A549 (cell line): ENCODE data around the gene IFNA8. TPM values are rescaled to one million over a fixed set of nuclear protein-coding genes. Genes with fewer than 3 reads are reported as not detected.
A peak's percentile ranks its signal among the peaks of the same experiment; 100 is the strongest.

Experiments
- ATAC-seq, 2 experiments: fragments of 200-7000 bp in 1 of 2; fragments of >200 bp in 1 of 2; cut with Nextera tagmentation in 1 of 2; cut with Tn5 transposase in 1 of 2; 3 replicates each; pipeline versions ENCODE4 v1.8.0 to v1.9.1; 2018 to 2020; ENCODE audit warnings: mild to moderate bottlenecking in 1 of 2, moderate library complexity in 1 of 2
- CTCF ChIA-PET: fragments of 300-600 bp; sonication (Branson Sonifier 250); formaldehyde crosslinking; extraction: SDS; loops from one replicate; lab custom pipeline; 2021; ENCODE audit warnings: antibody characterized with exemption, inconsistent platforms; lab: Yijun Ruan, JAX
- POLR2A ChIA-PET: fragments of 350-600 bp; formaldehyde crosslinking; extraction: SDS; loops from one replicate; lab custom pipeline; 2021; ENCODE audit warnings: antibody characterized with exemption, inconsistent platforms; lab: Yijun Ruan, JAX
- DNase-seq, 2 experiments: peaks; one replicate each; pipeline versions ENCODE4 v3.0.0 to v3.0.0-alpha.2; 2011 to 2016; ENCODE audit warnings: low read depth in 1 of 2, low spot score in 1 of 2
- FAIRE-seq: peaks from 2 replicates; lab custom pipeline; 2011; peaks lifted over from hg19 to GRCh38; lab: Jason Lieb, UNC
- H3K27ac ChIP-seq, 2 experiments: fragments of >200 bp; sonication (Bioruptor Twin); formaldehyde crosslinking; 3 replicates each; pipeline ENCODE4 v1.5.1; 2016 to 2017
- H3K4me1 ChIP-seq: fragments of >200 bp; sonication (Bioruptor Twin); formaldehyde crosslinking; 3 replicates; pipeline ENCODE4 v1.6.1; 2016
- H3K4me2 ChIP-seq: fragments of >200 bp; sonication (Bioruptor Twin); formaldehyde crosslinking; 3 replicates; pipeline ENCODE4 v1.6.1; 2016
- H3K4me3 ChIP-seq: fragments of >200 bp; sonication (Bioruptor Twin); formaldehyde crosslinking; 3 replicates; pipeline ENCODE4 v1.5.1; 2016
- H3K9me3 ChIP-seq: fragments of >200 bp; sonication (Bioruptor Twin); formaldehyde crosslinking; 3 replicates; pipeline ENCODE4 v1.6.1; 2016
- BHLHE40 ChIP-seq: IDR thresholded peaks from 2 replicates; pipeline ENCODE4 v1.6.1; 2012; ENCODE audit warnings: low read depth, low read length, inconsistent platforms
- CBX2 ChIP-seq: fragments of 200-600 bp; sonication (generic); IDR thresholded peaks from 2 replicates; pipeline ENCODE4 v1.6.1; 2016; ENCODE audit warnings: low read depth, mild to moderate bottlenecking, borderline replicate concordance
- CBX8 ChIP-seq: fragments of 200-600 bp; sonication (generic); IDR thresholded peaks from 2 replicates; pipeline ENCODE4 v1.6.1; 2016
- CEBPB ChIP-seq, 2 experiments: fragments of >200 bp in 1 of 2; sonication (Bioruptor Twin) in 1 of 2; formaldehyde crosslinking in 1 of 2; IDR thresholded peaks; 2 replicates each; pipeline ENCODE4 v1.6.1; 2012 to 2016
- CHD4 ChIP-seq: fragments of 200-600 bp; sonication (generic); IDR thresholded peaks from 2 replicates; pipeline ENCODE4 v1.6.1; 2016; ENCODE audit warnings: antibody characterized with exemption, mild to moderate bottlenecking, borderline replicate concordance
- CTCF ChIP-seq: fragments of >200 bp; sonication (Bioruptor Twin); formaldehyde crosslinking; IDR thresholded peaks from 3 replicates; pipeline ENCODE4 v1.5.1; 2016
- EHMT2 ChIP-seq: fragments of 200-600 bp; sonication (generic); IDR thresholded peaks from 2 replicates; pipeline ENCODE4 v1.6.1; 2016; ENCODE audit warnings: antibody characterized with exemption, low read depth, mild to moderate bottlenecking, moderate library complexity
- ESRRA ChIP-seq: fragments of 150-350 bp; IDR thresholded peaks from 2 replicates; pipeline ENCODE4 v1.6.1; 2014; ENCODE audit warnings: mild to moderate bottlenecking, low read length, borderline replicate concordance
- FOSL2 ChIP-seq, 2 experiments: fragments of 450-650 bp in 1 of 2; fragments of >200 bp in 1 of 2; sonication (Bioruptor Twin) in 1 of 2; formaldehyde crosslinking; IDR thresholded peaks; 2 replicates each; pipeline versions ENCODE4 v1.5.0 to v1.6.1; 2016 to 2020; ENCODE audit warnings: mild to moderate bottlenecking in 1 of 2, moderate library complexity in 1 of 2
- GATA3 ChIP-seq: IDR thresholded peaks from 2 replicates; pipeline ENCODE4 v1.6.1; 2012; ENCODE audit warnings: borderline replicate concordance
- HOXB5 ChIP-seq: fragments of 250-450 bp; sonication (Bioruptor Pico); IDR thresholded peaks from 2 replicates; pipeline ENCODE4 v1.5.0; 2020; ENCODE audit warnings: mild to moderate bottlenecking, moderate library complexity
- JUN ChIP-seq, 2 experiments: fragments of >200 bp; sonication (Bioruptor Twin); formaldehyde crosslinking; IDR thresholded peaks; 2 replicates in 1 of 2; 3 replicates in 1 of 2; pipeline ENCODE4 v1.6.1; 2016 to 2017
- MAFK ChIP-seq: fragments of 450-650 bp; IDR thresholded peaks from 2 replicates; pipeline ENCODE4 v1.6.1; 2014; ENCODE audit not compliant: partially characterized antibody
- MAX ChIP-seq: IDR thresholded peaks from 2 replicates; pipeline ENCODE4 v1.6.1; 2012
- MAZ ChIP-seq: fragments of 150-350 bp; IDR thresholded peaks from 2 replicates; pipeline ENCODE4 v1.6.1; 2014; ENCODE audit warnings: antibody characterized with exemption, low read depth, low read length, borderline replicate concordance
- MYC ChIP-seq: IDR thresholded peaks from 2 replicates; pipeline ENCODE4 v1.6.1; 2012; ENCODE audit warnings: mild to moderate bottlenecking, inconsistent platforms, low read length, improper control_type of control experiment, borderline replicate concordance
- NFE2L2 ChIP-seq: fragments of 150-350 bp; conservative IDR thresholded peaks from 2 replicates; pipeline ENCODE4 v1.6.1; 2014; ENCODE audit warnings: low read length
- PBX3 ChIP-seq: IDR thresholded peaks from 2 replicates; pipeline ENCODE4 v1.6.1; 2012
- PHF8 ChIP-seq: fragments of 200-600 bp; sonication (generic); IDR thresholded peaks from 2 replicates; pipeline ENCODE4 v1.6.1; 2016; ENCODE audit warnings: low read depth, mild to moderate bottlenecking, antibody characterized with exemption, moderate library complexity, borderline replicate concordance
- POLR2AphosphoS2 ChIP-seq: conservative IDR thresholded peaks from 2 replicates; pipeline ENCODE4 v1.6.1; 2012; ENCODE audit warnings: low read length, improper control_type of control experiment, inconsistent platforms
- RAD21 ChIP-seq, 2 experiments: fragments of >200 bp in 1 of 2; sonication (Bioruptor Twin) in 1 of 2; formaldehyde crosslinking in 1 of 2; IDR thresholded peaks in 1 of 2; conservative IDR thresholded peaks in 1 of 2; 2 replicates in 1 of 2; 3 replicates in 1 of 2; pipeline ENCODE4 v1.6.1; 2012 to 2018; ENCODE audit warnings: inconsistent platforms in 1 of 2
- SMC3 ChIP-seq: fragments of >200 bp; sonication (Bioruptor Twin); formaldehyde crosslinking; IDR thresholded peaks from 3 replicates; pipeline ENCODE4 v1.6.1; 2018; ENCODE audit warnings: inconsistent platforms
- ZC3H11A ChIP-seq: fragments of 450-650 bp; IDR thresholded peaks from 2 replicates; pipeline ENCODE4 v1.6.1; 2014; ENCODE audit warnings: antibody characterized with exemption, mild to moderate bottlenecking
- ZSCAN20 ChIP-seq: fragments of 250-450 bp; sonication (Bioruptor Pico); IDR thresholded peaks from 2 replicates; pipeline ENCODE4 v1.8.0; 2022; ENCODE audit warnings: mild to moderate bottlenecking, moderate library complexity
- WGBS: methylation state at CpG from one replicate; pipeline ENCODE4 v1.1.6; 2017; ENCODE audit errors: missing lambda C conversion rate; 5-methylcytosine and 5-hydroxymethylcytosine counted together
- polyA plus RNA-seq, 4 experiments: library from polyadenylated mRNA; depleted of rRNA in 3 of 4; stranded (reverse); fragments of >200 nt; fragmentation: RNase III in 1 of 4; extraction: RNeasy Plus Mini Kit Qiagen cat#74134 plus additional on column Dnase treatment in 1 of 4; gene quantifications; 2 replicates in 3 of 4; 3 replicates in 1 of 4; pipeline ENCODE4 v1.2.3, GENCODE V29; 2011 to 2017

Gene IFNA8
- polyA plus RNA-seq, 2 of the 4 experiments (the other 2 are of a cell fraction) = not detected

- H3K4me2 ChIP-seq = peak overlapping the region; percentile 87
- TF ChIP-seq HOXB5 (CRISPR knock-in tag) (no peak), CTCF (peak; percentile 93), RAD21 (conservative IDR thresholded peaks at IDR 0.05 in 1 of 2, IDR thresholded peaks at IDR 0.05 in 1 of 2) (peak; percentile 39 to 71; a peak in 4 of 5 replicates), PHF8 (no peak), MAZ (no peak), BHLHE40 (peak; percentile 25; the same call in 1 of the 2 replicates), ESRRA (no peak), CBX8 (no peak), SMC3 (peak; percentile 90)
- 4% methylated on average over 37 of the region's 40 CpGs for WGBS
- no peak for FAIRE-seq
- ChIA-PET POLR2A (interaction anchor here (1.4 kb wide), 1 partner anchor 60 kb away, joined by 6 read pairs; no protein-coding TSS in a partner anchor), CTCF (interaction anchor here (0.6 to 3.8 kb wide), 50 partner anchors 8 to 1461 kb away, joined by 3 to 65 read pairs (median 4); partner anchors contain the start of genes IFNA17, IFNA2, IFNA8 and KLHL9)
- H3K4me1 ChIP-seq = no peaks in the 10 kb centered on the region
- peak overlapping the region; percentile 54 for H3K4me3 ChIP-seq
- H3K9me3 ChIP-seq = no peaks in the 10 kb centered on the region
- peak overlapping the region in 1 of 2 experiments; percentile 47; a peak in 2 of 6 replicates for H3K27ac ChIP-seq
- ATAC-seq = peak; percentile 74 to 86
- peak in 1 of 2 experiments; percentile 42 for DNase-seq
These were observed 12.9 kb upstream of the IFNA8 start for GRCh38 chr9:21395778-21396717.

- 77% methylated on average over 5 of the region's 5 CpGs for WGBS
- TF ChIP-seq MAX = no peak
- no peak for TF ChIP-seq MYC
- no peak for TF ChIP-seq EHMT2
- no peak for TF ChIP-seq MAZ
- peak; percentile 59 for TF ChIP-seq MAFK
- no peak for TF ChIP-seq GATA3
- no peak for TF ChIP-seq NFE2L2
- no peak for ATAC-seq
These were observed 9.9 kb upstream of the IFNA8 start for GRCh38 chr9:21398955-21399489.

GRCh38 chr9:21399956-21400355 lies 9.0 kb upstream of the IFNA8 start:
- POLR2A ChIA-PET = no interaction called here
- ATAC-seq (no peak), DNase-seq (no peak), FAIRE-seq (no peak)
- CTCF ChIA-PET = interaction anchor here (1.2 kb wide), 1 partner anchor 8 kb away, joined by 3 read pairs; no protein-coding TSS in a partner anchor
- WGBS = 45% methylated on average over 3 of the region's 3 CpGs
- Histone ChIP-seq H3K9me3 (no peaks in the 10 kb centered on the region), H3K27ac (no peak overlapping the region), H3K4me2 (no peak overlapping the region), H3K4me1 (no peaks in the 10 kb centered on the region), H3K4me3 (no peak overlapping the region)
- TF ChIP-seq ZSCAN20 (CRISPR knock-in tag) (no peak), ZC3H11A (no peak), FOSL2 (IDR thresholded peaks at IDR 0.05) (no peak), FOSL2 (CRISPR knock-in tag; IDR thresholded peaks at IDR 0.05) (no peak), MAZ (no peak), PBX3 (no peak), CEBPB (IDR thresholded peaks at IDR 0.05) (no peak), HOXB5 (CRISPR knock-in tag) (no peak), JUN (IDR thresholded peaks at IDR 0.05) (no peak), ESRRA (no peak), CHD4 (no peak), POLR2AphosphoS2 (no peak), CBX2 (no peak)

More at GRCh38 chr9:21398955-21399489, 9.9 kb upstream of the IFNA8 start:
- ChIA-PET POLR2A (no interaction called here), CTCF (interaction anchor here (0.5 to 1.8 kb wide), 6 partner anchors 20 to 216 kb away, joined by 3 to 11 read pairs (median 4); no protein-coding TSS in a partner anchor)
- FAIRE-seq (no peak), DNase-seq (no peak)
- H3K9me3 ChIP-seq = no peaks in the 10 kb centered on the region
- H3K4me3 ChIP-seq = no peak overlapping the region
- H3K4me2 ChIP-seq = no peak overlapping the region
- H3K27ac ChIP-seq = no peak overlapping the region
- no peaks in the 10 kb centered on the region for H3K4me1 ChIP-seq
